ENCODE results near the gene FGD3. TPM values are rescaled to one million over a fixed set of nuclear protein-coding genes. Genes with fewer than 3 reads are reported as not detected.

The FGD3 gene
- total and polyA plus RNA-seq, 2 experiments from 2014 or later: not detected

- no peak overlapping the region for H3K4me3 ChIP-seq
- DNase-seq: no peak
- no peaks in the 10 kb centered on the region for H3K27me3 ChIP-seq (replicated peaks; ENCODE audit: insufficient read depth)
- no peaks in the 10 kb centered on the region for H3K4me1 ChIP-seq (ENCODE audit: insufficient read depth)
- no peak overlapping the region for H3K4me2 ChIP-seq (ENCODE audit: unreplicated experiment)
- no peaks in the 10 kb centered on the region for H3F3A ChIP-seq (ENCODE audit: insufficient read depth)
- in situ Hi-C loops (cut with MboI): no loop called here
- H3K36me3 ChIP-seq (ENCODE audit: low read depth): no peaks in the 10 kb centered on the region
- 51 to 75% methylated on average over 4 of the region's 4 CpGs for WGBS, 2 experiments (ENCODE audit: low coverage in 1 of 2, low lambda C conversion rate in 2 of 2, missing lambda C conversion rate in 2 of 2)
- H3K9me2 ChIP-seq (ENCODE audit: insufficient read depth): no peaks in the 10 kb centered on the region
- H3K79me2 ChIP-seq (ENCODE audit: insufficient read depth): no peaks in the 10 kb centered on the region
- TF ChIP-seq EZH2phosphoT487 (IDR thresholded peaks at IDR 0.05; ENCODE audit: insufficient read depth, low read depth) (no peak), EZH2 (IDR thresholded peaks at IDR 0.05; ENCODE audit: insufficient read depth, poor library complexity, severe bottlenecking) (no peak)
- no peaks in the 10 kb centered on the region for H4K20me1 ChIP-seq (ENCODE audit: insufficient read depth)
- no peaks in the 10 kb centered on the region for H3K9me3 ChIP-seq (ENCODE audit: low read depth)
- no peak overlapping the region for H3K27ac ChIP-seq
- H3K9ac ChIP-seq: no peak overlapping the region
- no peak overlapping the region for H2AFZ ChIP-seq
Observed at GRCh38 chr9:93024646-93024910, 77.3 kb downstream of the FGD3 start.

- H3K4me3 ChIP-seq: no peak overlapping the region
- no peaks in the 10 kb centered on the region for H3K27me3 ChIP-seq (replicated peaks; ENCODE audit: insufficient read depth)
- H3K9me2 ChIP-seq (ENCODE audit: insufficient read depth): no peaks in the 10 kb centered on the region
- no peak for DNase-seq
- H3K9ac ChIP-seq: no peak overlapping the region
- no peaks in the 10 kb centered on the region for H3F3A ChIP-seq (ENCODE audit: insufficient read depth)
- no peak overlapping the region for H3K4me2 ChIP-seq (ENCODE audit: unreplicated experiment)
- in situ Hi-C loops (cut with MboI): no loop called here
- no peaks in the 10 kb centered on the region for H4K20me1 ChIP-seq (ENCODE audit: insufficient read depth)
- H3K79me2 ChIP-seq (ENCODE audit: insufficient read depth): no peaks in the 10 kb centered on the region
- no peaks in the 10 kb centered on the region for H3K4me1 ChIP-seq (ENCODE audit: insufficient read depth)
- H3K36me3 ChIP-seq (ENCODE audit: low read depth): no peaks in the 10 kb centered on the region
- H3K9me3 ChIP-seq (ENCODE audit: low read depth): no peaks in the 10 kb centered on the region
- 76% methylated on average over 10 of the region's 11 CpGs for WGBS, 2 experiments (ENCODE audit: low coverage in 1 of 2, low lambda C conversion rate in 2 of 2, missing lambda C conversion rate in 2 of 2)
- H3K27ac ChIP-seq: no peak overlapping the region
- no peak for TF ChIP-seq EZH2phosphoT487 (IDR thresholded peaks at IDR 0.05; ENCODE audit: insufficient read depth, low read depth)
- no peak for TF ChIP-seq EZH2 (IDR thresholded peaks at IDR 0.05; ENCODE audit: insufficient read depth, poor library complexity, severe bottlenecking)
- H2AFZ ChIP-seq: no peak overlapping the region
Observed at GRCh38 chr9:93024986-93025630, 77.8 kb downstream of the FGD3 start.

- Histone ChIP-seq H3K27ac (no peak overlapping the region), H2AFZ (no peak overlapping the region), H3K36me3 (ENCODE audit: low read depth) (no peaks in the 10 kb centered on the region), H3K9me3 (ENCODE audit: low read depth) (no peaks in the 10 kb centered on the region), H3K79me2 (ENCODE audit: insufficient read depth) (no peaks in the 10 kb centered on the region), H3K4me3 (no peak overlapping the region), H3K9me2 (ENCODE audit: insufficient read depth) (no peaks in the 10 kb centered on the region), H3K27me3 (replicated peaks; ENCODE audit: insufficient read depth) (0 out of 2 replicates have a peak, but pooled peaks cover 1% of the 10 kb centered on the region), H3K4me1 (ENCODE audit: insufficient read depth) (no peaks in the 10 kb centered on the region), H4K20me1 (ENCODE audit: insufficient read depth) (no peaks in the 10 kb centered on the region), H3F3A (ENCODE audit: insufficient read depth) (no peaks in the 10 kb centered on the region), H3K4me2 (ENCODE audit: unreplicated experiment) (no peak overlapping the region), H3K9ac (no peak overlapping the region)
- DNase-seq: no peak
- TF ChIP-seq EZH2 (IDR thresholded peaks at IDR 0.05; ENCODE audit: insufficient read depth, poor library complexity, severe bottlenecking) (no peak), EZH2phosphoT487 (IDR thresholded peaks at IDR 0.05; ENCODE audit: insufficient read depth, low read depth) (no peak)
- in situ Hi-C loops (cut with MboI): no loop called here
- WGBS, 2 experiments (ENCODE audit: low coverage in 1 of 2, low lambda C conversion rate in 2 of 2, missing lambda C conversion rate in 2 of 2): 58 to 61% methylated on average over 8 of the region's 8 CpGs
Observed at GRCh38 chr9:93025736-93026135, 78.4 kb downstream of the FGD3 start.

- no peak overlapping the region for H3K9ac ChIP-seq
- DNase-seq: no peak
- H2AFZ ChIP-seq: no peak overlapping the region
- no peaks in the 10 kb centered on the region for H3F3A ChIP-seq (ENCODE audit: insufficient read depth)
- no peaks in the 10 kb centered on the region for H3K9me3 ChIP-seq (ENCODE audit: low read depth)
- H3K9me2 ChIP-seq (ENCODE audit: insufficient read depth): no peaks in the 10 kb centered on the region
- H3K4me2 ChIP-seq (ENCODE audit: unreplicated experiment): no peak overlapping the region
- no peaks in the 10 kb centered on the region for H3K36me3 ChIP-seq (ENCODE audit: low read depth)
- H3K79me2 ChIP-seq (ENCODE audit: insufficient read depth): no peaks in the 10 kb centered on the region
- H3K27me3 ChIP-seq (replicated peaks; ENCODE audit: insufficient read depth): peaks cover 3% of the 10 kb centered on the region; the same call in 1 of the 2 replicates
- H4K20me1 ChIP-seq (ENCODE audit: insufficient read depth): no peaks in the 10 kb centered on the region
- H3K27ac ChIP-seq: no peak overlapping the region
- WGBS, 2 experiments (ENCODE audit: low coverage in 1 of 2, low lambda C conversion rate in 2 of 2, missing lambda C conversion rate in 2 of 2): 64 to 71% methylated on average over 7 of the region's 7 CpGs
- no peak for TF ChIP-seq EZH2phosphoT487 (IDR thresholded peaks at IDR 0.05; ENCODE audit: insufficient read depth, low read depth)
- TF ChIP-seq EZH2 (IDR thresholded peaks at IDR 0.05; ENCODE audit: insufficient read depth, poor library complexity, severe bottlenecking): no peak
- in situ Hi-C loops (cut with MboI): no loop called here
- H3K4me3 ChIP-seq: no peak overlapping the region
- no peaks in the 10 kb centered on the region for H3K4me1 ChIP-seq (ENCODE audit: insufficient read depth)
Observed at GRCh38 chr9:93026640-93027039, 79.3 kb downstream of the FGD3 start.

- H3K36me3 ChIP-seq (ENCODE audit: low read depth): no peaks in the 10 kb centered on the region
- no peak overlapping the region for H2AFZ ChIP-seq
- peaks cover 6% of the 10 kb centered on the region; the same call in 1 of the 2 replicates for H3K27me3 ChIP-seq (replicated peaks; ENCODE audit: insufficient read depth)
- no peaks in the 10 kb centered on the region for H3K9me3 ChIP-seq (ENCODE audit: low read depth)
- in situ Hi-C loops (cut with MboI): no loop called here
- no peaks in the 10 kb centered on the region for H3F3A ChIP-seq (ENCODE audit: insufficient read depth)
- no peaks in the 10 kb centered on the region for H4K20me1 ChIP-seq (ENCODE audit: insufficient read depth)
- H3K79me2 ChIP-seq (ENCODE audit: insufficient read depth): no peaks in the 10 kb centered on the region
- no peak overlapping the region for H3K9ac ChIP-seq
- DNase-seq: no peak
- H3K27ac ChIP-seq: no peak overlapping the region
- H3K4me1 ChIP-seq (ENCODE audit: insufficient read depth): no peaks in the 10 kb centered on the region
- no peaks in the 10 kb centered on the region for H3K9me2 ChIP-seq (ENCODE audit: insufficient read depth)
- no peak overlapping the region for H3K4me2 ChIP-seq (ENCODE audit: unreplicated experiment)
- no peak overlapping the region for H3K4me3 ChIP-seq
- no peak for TF ChIP-seq EZH2phosphoT487 (IDR thresholded peaks at IDR 0.05; ENCODE audit: insufficient read depth, low read depth)
- no peak for TF ChIP-seq EZH2 (IDR thresholded peaks at IDR 0.05; ENCODE audit: insufficient read depth, poor library complexity, severe bottlenecking)
- 79 to 82% methylated on average over 10 of the region's 10 CpGs for WGBS, 2 experiments (ENCODE audit: low coverage in 1 of 2, low lambda C conversion rate in 2 of 2, missing lambda C conversion rate in 2 of 2)
Observed at GRCh38 chr9:93027750-93028149, 80.4 kb downstream of the FGD3 start.
